Central memory CD8-positive, alpha-beta T cell (primary cell): Measurements from ENCODE around the gene GTF3C4.

Experiments used
- ATAC-seq: fragments of 150-1000 bp; cut with Tn5 transposase; replicated peaks from 2 replicates; pipeline ENCODE4 v1.10.0; 2022; ENCODE audit warnings: mild to moderate bottlenecking, moderate FRiP score, moderate number of reproducible peaks; ENCODE audit not compliant: poor library complexity, severe bottlenecking; ENCODE audit errors: extremely low read depth
- DNase-seq, 2 donors: peaks; one replicate each; pipeline ENCODE4 v3.0.0; 2021; ENCODE audit warnings: low spot score in 2 of 2
- H3K27ac Mint-ChIP-seq: one replicate; pipeline ENCODE4 v1.8.0; 2022; ENCODE audit warnings: low read depth, mild to moderate bottlenecking, moderate library complexity, mixed read lengths
- H3K27me3 Mint-ChIP-seq: one replicate; pipeline ENCODE4 v1.8.0; 2022; ENCODE audit warnings: mixed read lengths
- H3K36me3 Mint-ChIP-seq: one replicate; pipeline ENCODE4 v1.8.0; 2022; ENCODE audit warnings: mild to moderate bottlenecking, moderate library complexity, mixed read lengths; ENCODE audit not compliant: insufficient read depth
- H3K4me1 Mint-ChIP-seq: one replicate; pipeline ENCODE4 v1.8.0; 2022; ENCODE audit warnings: mixed read lengths
- H3K4me3 Mint-ChIP-seq: one replicate; pipeline ENCODE4 v1.8.0; 2022; ENCODE audit warnings: mild to moderate bottlenecking, moderate library complexity, mixed read lengths
- H3K9me3 Mint-ChIP-seq: one replicate; pipeline ENCODE4 v1.8.0; 2022; ENCODE audit warnings: mixed read lengths

The GTF3C4 gene, protein sequence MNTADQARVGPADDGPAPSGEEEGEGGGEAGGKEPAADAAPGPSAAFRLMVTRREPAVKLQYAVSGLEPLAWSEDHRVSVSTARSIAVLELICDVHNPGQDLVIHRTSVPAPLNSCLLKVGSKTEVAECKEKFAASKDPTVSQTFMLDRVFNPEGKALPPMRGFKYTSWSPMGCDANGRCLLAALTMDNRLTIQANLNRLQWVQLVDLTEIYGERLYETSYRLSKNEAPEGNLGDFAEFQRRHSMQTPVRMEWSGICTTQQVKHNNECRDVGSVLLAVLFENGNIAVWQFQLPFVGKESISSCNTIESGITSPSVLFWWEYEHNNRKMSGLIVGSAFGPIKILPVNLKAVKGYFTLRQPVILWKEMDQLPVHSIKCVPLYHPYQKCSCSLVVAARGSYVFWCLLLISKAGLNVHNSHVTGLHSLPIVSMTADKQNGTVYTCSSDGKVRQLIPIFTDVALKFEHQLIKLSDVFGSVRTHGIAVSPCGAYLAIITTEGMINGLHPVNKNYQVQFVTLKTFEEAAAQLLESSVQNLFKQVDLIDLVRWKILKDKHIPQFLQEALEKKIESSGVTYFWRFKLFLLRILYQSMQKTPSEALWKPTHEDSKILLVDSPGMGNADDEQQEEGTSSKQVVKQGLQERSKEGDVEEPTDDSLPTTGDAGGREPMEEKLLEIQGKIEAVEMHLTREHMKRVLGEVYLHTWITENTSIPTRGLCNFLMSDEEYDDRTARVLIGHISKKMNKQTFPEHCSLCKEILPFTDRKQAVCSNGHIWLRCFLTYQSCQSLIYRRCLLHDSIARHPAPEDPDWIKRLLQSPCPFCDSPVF

DNA sequence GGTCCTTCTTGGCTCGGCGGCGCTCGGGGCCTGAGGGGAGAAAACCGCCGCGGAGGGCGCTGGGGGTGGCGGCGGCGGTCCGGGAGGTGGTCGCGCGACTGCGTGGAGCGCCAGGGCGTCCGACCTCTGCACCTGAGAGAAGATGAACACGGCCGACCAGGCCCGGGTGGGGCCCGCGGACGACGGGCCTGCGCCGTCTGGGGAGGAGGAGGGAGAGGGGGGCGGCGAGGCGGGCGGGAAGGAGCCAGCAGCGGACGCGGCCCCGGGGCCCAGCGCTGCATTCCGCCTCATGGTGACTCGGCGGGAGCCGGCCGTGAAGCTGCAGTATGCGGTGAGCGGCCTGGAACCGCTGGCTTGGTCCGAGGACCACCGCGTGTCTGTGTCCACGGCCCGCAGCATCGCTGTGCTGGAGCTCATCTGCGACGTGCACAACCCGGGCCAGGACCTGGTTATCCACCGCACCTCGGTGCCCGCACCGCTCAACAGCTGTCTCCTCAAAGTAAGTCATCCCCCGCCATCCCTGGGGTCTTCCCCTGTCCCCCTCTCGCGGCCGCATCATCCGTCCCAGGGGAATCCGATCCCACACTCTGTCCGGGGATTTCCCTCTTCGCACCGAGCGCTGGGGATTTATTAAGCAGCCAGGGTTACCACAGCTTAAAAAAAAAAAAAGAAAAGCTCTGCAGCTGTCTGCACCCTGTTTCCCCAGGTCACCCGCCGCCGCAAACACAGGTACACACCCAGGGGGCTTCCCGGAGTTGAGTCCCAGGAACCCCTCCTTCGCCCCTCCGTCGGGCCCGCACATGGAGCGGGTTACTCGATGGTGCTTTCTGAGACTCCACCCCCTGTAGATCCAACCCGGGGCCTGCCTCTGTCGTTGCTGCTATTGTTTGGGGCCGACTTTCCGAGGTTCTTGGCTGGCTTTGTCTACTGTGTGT is at the start of gene GTF3C4:
Gene GTF3C4 (plus strand): TSS at position 8 of the 935 bp plus-strand sequence. CDS start 135 bp downstream, at position 143.
- peak; percentile 26 to 61 for DNase-seq

DNA sequence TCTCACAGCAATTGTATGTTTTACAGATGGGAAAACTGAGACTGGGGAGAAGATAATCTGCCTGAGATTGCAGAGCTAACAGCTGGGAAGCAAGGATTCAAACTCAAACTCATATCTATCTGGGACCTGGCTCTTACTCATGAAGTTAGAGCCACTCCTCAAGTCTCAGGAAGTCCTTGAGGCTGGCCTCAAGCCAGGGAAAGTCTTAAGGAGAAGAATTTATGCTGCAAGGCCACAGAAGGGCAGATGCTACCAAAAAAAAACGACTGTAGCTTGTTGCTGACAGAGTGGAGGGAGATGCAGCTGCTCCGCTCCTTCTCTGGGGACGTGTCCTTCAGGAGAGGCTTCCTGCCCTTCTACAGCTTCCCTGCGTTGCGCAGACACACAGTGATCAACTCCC is 48.1 kb upstream of the GTF3C4 start:
- H3K9me3 Mint-ChIP-seq: no peaks in the 10 kb centered on the region
- peaks cover 28% of the 10 kb centered on the region for H3K36me3 Mint-ChIP-seq
- no peak overlapping the region for H3K4me3 Mint-ChIP-seq
- no peak overlapping the region for H3K27ac Mint-ChIP-seq
- no peaks in the 10 kb centered on the region for H3K27me3 Mint-ChIP-seq
- ATAC-seq: no peak
- H3K4me1 Mint-ChIP-seq: peaks cover 2% of the 10 kb centered on the region
- DNase-seq: no peak

More for the DNA sequence above, at the start of gene GTF3C4:
- peak within 1 kb of the TSS; percentile 97 for H3K27ac Mint-ChIP-seq
- peaks cover 31% of the 10 kb centered on the region for H3K4me1 Mint-ChIP-seq
- peaks cover 18% of the 10 kb centered on the region for H3K36me3 Mint-ChIP-seq
- peak; percentile 54 for ATAC-seq
- no peaks in the 10 kb centered on the region for H3K27me3 Mint-ChIP-seq
- H3K9me3 Mint-ChIP-seq: no peaks in the 10 kb centered on the region
- peak within 1 kb of the TSS; percentile 91 for H3K4me3 Mint-ChIP-seq

DNA sequence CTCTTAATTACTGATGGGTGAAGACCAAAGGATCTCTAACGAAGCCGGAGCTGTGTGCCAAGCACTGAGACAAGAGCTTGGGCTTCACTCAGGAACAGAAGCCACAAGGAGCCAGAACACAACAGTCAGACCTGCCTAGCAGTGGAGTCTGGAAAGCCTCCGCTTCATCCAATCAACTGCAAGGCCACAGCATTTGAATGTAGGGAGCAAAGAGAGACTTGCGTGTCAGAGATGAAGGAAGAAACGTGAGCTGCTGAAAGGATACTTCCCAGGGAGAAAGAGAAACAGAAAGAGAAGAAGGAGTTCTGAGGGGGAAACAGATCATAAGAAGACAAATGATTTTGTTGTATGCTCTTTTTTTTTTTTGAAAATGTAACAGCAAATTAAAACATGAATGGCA is 44.0 kb upstream of the GTF3C4 start:
- Mint-ChIP-seq H3K36me3 (peaks cover 42% of the 10 kb centered on the region), H3K4me1 (no peaks in the 10 kb centered on the region), H3K4me3 (no peak overlapping the region), H3K27ac (no peak overlapping the region), H3K27me3 (no peaks in the 10 kb centered on the region), H3K9me3 (no peaks in the 10 kb centered on the region)
- no peak for DNase-seq
- ATAC-seq: no peak

DNA sequence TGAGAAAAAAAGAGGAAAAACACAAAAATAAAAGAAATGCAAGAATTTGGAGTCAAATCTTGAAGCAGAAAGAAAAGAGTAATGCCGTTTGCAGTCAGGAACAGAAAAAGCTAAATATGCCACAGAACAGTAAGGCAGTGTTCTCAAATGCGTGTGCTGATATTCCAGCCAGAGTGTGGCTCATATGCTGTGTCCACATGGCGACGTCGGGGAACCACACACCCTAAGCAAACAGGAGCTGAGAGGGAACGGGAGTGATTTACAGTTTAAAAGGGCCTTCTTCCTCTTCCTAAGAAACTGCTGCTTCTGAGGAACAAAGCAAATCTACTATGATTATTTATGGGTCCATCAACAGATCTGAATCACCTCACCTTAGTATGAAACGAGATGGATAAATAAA is 43.2 kb upstream of the GTF3C4 start:
- peaks cover 43% of the 10 kb centered on the region for H3K36me3 Mint-ChIP-seq

DNA sequence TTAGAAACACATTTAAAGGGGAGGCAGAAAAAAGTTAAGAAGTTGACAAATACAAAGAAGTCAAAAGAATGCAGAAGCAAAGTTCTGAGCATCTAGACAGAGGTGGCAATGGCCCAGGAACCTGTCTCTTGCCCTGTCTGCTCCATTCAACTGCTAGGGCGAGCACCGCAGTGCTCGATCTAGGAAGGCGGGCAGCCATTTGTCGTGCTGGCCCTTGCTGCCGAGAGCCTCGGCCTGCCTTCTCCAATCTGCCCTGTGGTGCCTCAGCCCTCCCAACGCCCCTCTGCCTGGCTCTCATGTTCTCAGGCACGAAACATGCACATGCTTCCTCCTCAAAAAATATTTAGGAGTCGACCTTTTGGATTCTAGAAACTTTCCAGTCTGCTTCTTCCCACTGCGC is 42.7 kb upstream of the GTF3C4 start:
- no peaks in the 10 kb centered on the region for H3K9me3 Mint-ChIP-seq
- no peak overlapping the region for H3K27ac Mint-ChIP-seq
- H3K27me3 Mint-ChIP-seq: no peaks in the 10 kb centered on the region
- DNase-seq: no peak
- H3K4me1 Mint-ChIP-seq: no peaks in the 10 kb centered on the region
- peaks cover 43% of the 10 kb centered on the region for H3K36me3 Mint-ChIP-seq
- ATAC-seq: no peak
- H3K4me3 Mint-ChIP-seq: no peak overlapping the region

More for the DNA sequence above, 43.2 kb upstream of the GTF3C4 start:
- no peaks in the 10 kb centered on the region for H3K9me3 Mint-ChIP-seq
- no peak for ATAC-seq
- H3K4me3 Mint-ChIP-seq: no peak overlapping the region
- no peak overlapping the region for H3K27ac Mint-ChIP-seq
- no peaks in the 10 kb centered on the region for H3K27me3 Mint-ChIP-seq
- DNase-seq: no peak
- no peaks in the 10 kb centered on the region for H3K4me1 Mint-ChIP-seq

DNA sequence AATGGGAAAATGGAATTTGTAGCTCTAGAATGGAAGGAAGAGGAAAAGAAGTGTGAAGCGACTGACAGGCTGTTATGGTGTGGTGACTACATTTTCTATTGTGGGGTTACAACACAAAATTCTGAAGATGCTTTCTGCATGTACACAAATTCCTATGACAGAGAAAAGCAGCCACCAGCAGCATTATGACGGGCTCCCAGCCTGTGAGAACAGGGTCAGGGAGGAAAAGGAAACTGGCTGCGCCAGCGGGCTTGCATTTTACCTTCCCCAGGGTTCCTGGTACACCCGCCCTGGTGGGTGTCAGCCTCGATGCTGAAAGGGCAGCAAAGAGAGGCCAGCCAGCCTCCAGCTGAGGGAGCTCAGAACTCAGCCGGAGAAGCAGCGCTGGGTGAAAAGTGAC is 41.5 kb upstream of the GTF3C4 start:
- ATAC-seq: no peak
- no peak for DNase-seq
- H3K27ac Mint-ChIP-seq: no peak overlapping the region
- H3K9me3 Mint-ChIP-seq: no peaks in the 10 kb centered on the region
- no peaks in the 10 kb centered on the region for H3K27me3 Mint-ChIP-seq
- H3K4me3 Mint-ChIP-seq: no peak overlapping the region
- peaks cover 39% of the 10 kb centered on the region for H3K36me3 Mint-ChIP-seq
- H3K4me1 Mint-ChIP-seq: no peaks in the 10 kb centered on the region

DNA sequence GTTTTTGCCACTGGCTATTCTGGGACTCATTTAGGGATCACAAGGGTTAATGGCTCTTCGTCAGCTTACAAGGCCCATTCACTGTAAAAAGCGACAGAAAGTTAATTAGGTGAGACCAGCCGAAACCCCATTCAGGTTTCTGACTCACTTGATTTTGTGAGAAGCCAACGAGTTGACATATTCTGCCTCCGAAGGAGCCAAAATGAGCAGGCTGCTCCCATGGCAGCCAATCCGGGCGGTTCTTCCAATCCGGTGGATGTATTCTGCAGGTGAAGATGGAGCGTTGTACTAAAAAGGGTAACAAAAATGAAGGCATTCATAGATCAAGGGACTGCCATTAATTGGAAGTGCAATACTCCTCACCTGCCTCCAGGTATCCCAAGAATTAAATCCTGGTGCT is 40.1 kb upstream of the GTF3C4 start:
- H3K36me3 Mint-ChIP-seq: peaks cover 37% of the 10 kb centered on the region
- DNase-seq (no peak), ATAC-seq (no peak)
- H3K27ac Mint-ChIP-seq: no peak overlapping the region
- H3K4me3 Mint-ChIP-seq: no peak overlapping the region
- H3K9me3 Mint-ChIP-seq: no peaks in the 10 kb centered on the region
- no peaks in the 10 kb centered on the region for H3K27me3 Mint-ChIP-seq
- H3K4me1 Mint-ChIP-seq: no peaks in the 10 kb centered on the region

DNA sequence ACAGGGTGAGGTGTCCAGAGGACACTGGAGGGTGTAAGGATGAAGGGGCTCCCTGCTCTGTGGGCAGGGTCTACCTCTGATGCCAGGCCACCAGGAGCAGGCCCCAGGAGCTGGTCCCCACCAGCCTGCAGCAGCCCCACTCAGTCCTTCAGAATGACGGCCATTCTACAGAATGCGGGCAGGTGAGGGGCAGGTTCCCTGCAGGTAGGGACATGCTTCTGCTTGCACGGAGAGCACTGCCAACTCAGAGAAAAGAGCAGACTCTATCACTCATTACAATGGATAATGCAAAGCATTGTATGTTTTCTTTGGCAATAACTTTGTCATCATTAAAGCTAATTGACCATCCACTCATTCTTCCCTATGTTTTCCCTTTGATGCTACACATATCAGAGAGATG is 39.5 kb upstream of the GTF3C4 start:
- Mint-ChIP-seq H3K4me3 (no peak overlapping the region), H3K27me3 (no peaks in the 10 kb centered on the region), H3K9me3 (no peaks in the 10 kb centered on the region), H3K36me3 (peaks cover 31% of the 10 kb centered on the region), H3K27ac (no peak overlapping the region), H3K4me1 (no peaks in the 10 kb centered on the region)
- no peak for DNase-seq
- ATAC-seq: no peak

DNA sequence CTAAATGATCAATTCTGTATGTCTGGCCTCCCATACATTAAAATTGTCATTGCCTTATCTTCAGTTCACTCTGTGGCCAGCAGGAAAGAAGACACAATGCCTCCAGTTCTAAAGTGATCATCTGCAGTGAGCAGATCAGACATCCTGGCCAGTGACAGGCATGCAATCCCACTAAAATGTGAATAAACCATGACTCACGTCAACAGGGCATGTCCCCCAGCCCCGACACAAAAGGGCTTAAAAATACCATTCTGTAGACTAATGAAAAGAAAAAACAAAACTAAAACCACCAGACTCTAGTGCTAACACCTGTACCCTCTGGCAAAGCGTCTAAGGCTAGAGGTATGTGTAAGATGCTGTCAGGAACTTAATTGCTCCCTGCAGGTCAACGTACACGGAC is 39.0 kb upstream of the GTF3C4 start:
- no peak overlapping the region for H3K27ac Mint-ChIP-seq
- no peaks in the 10 kb centered on the region for H3K4me1 Mint-ChIP-seq
- ATAC-seq: no peak
- peaks cover 30% of the 10 kb centered on the region for H3K36me3 Mint-ChIP-seq
- DNase-seq: no peak
- no peak overlapping the region for H3K4me3 Mint-ChIP-seq
- H3K27me3 Mint-ChIP-seq: no peaks in the 10 kb centered on the region
- H3K9me3 Mint-ChIP-seq: no peaks in the 10 kb centered on the region

DNA sequence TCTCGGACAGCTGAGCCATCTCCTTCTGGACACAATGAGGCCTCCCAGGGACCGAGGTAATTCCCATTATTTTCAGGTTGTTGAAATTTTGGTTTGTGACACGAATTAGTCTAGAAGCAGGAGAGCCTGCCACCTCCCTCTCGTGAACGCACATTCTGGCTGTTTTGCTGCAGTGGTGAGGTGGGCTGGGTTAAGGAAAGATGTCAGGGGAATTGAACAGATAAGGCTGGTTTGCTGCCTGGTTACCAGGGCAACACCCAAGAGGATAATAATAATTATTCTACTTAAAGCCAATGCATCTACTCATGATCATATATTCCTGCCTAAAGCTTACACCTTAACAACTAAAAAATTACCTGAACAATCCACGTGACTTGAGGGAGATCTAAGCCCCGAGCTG is 38.6 kb upstream of the GTF3C4 start:
- no peak for ATAC-seq
- Mint-ChIP-seq H3K4me3 (no peak overlapping the region), H3K27ac (no peak overlapping the region), H3K4me1 (no peaks in the 10 kb centered on the region), H3K9me3 (no peaks in the 10 kb centered on the region), H3K27me3 (no peaks in the 10 kb centered on the region), H3K36me3 (peaks cover 28% of the 10 kb centered on the region)
- DNase-seq: no peak

DNA sequence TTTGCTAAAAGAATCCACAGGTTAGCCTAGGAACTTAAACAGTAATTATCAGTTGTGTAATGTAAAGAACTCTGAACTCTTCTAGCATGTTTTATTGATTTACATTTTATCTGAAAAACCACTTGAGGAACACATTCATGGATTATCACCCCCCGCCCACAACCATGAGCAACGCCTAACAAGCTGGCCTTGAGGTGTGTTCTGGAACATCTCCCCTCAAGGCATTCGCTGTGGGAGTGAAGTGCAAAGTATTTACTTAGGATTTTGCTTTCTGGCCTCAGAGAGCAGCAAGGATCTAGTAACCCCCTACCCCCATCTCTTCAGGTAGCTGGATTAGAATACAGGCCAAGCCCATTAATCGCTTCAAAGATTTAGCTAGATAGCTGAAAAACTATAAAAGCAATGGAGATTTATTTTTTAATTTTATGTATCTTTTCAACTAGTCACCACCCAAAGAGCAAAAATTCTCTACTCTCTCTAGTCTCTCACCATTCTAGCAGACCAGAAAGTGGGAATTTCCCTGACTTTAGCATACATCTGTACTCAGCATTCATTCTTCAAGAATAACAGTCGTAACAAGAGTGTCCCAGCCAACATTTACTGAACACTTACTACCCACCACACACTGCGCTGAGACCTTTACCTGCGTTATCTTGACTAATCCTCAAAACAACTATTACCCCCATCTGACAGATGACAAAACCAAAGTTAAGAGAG is 37.7 kb upstream of the GTF3C4 start:
- no peaks in the 10 kb centered on the region for H3K27me3 Mint-ChIP-seq

DNA sequence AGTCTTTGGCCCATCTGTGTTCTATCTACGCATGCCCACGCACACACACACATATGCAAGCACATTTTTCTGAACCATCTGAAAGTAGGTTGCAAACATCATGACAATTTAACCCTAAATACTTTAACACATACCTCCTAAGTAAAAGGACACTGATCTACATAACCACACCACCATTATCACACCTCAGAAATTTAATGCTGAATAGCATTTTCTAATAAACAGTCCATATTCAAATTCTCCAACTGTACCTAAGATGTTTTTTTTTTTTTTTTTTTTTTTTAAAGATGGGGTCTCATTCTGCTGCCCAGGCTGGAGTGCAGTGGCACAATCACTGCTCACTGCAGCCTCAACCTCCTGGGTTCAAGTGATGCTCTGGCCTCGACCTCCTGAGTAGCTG is 35.9 kb upstream of the GTF3C4 start:
- Mint-ChIP-seq H3K27me3 (no peaks in the 10 kb centered on the region), H3K9me3 (no peaks in the 10 kb centered on the region), H3K27ac (no peak overlapping the region), H3K4me3 (no peak overlapping the region), H3K4me1 (no peaks in the 10 kb centered on the region), H3K36me3 (peaks cover 13% of the 10 kb centered on the region)
- ATAC-seq (no peak), DNase-seq (no peak)

More for the DNA sequence above, 37.7 kb upstream of the GTF3C4 start:
- Mint-ChIP-seq H3K27ac (no peak overlapping the region), H3K4me1 (no peaks in the 10 kb centered on the region), H3K4me3 (no peak overlapping the region), H3K36me3 (peaks cover 27% of the 10 kb centered on the region), H3K9me3 (no peaks in the 10 kb centered on the region)
- ATAC-seq (no peak), DNase-seq (no peak)
